Stimulated activated CD8-positive, alpha-beta memory T cell treated with anti-CD3 and anti-CD28 coated beads, Interleukin-15, amount 100 ng/mL, for 1 hour (primary cell): Measurements from ENCODE around the gene GRM3.

Source experiments
- DNase-seq: peaks from one replicate; pipeline ENCODE4 v3.0.0-alpha.2; 2020; ENCODE audit warnings: low read depth

GRM3 gene

DNA sequence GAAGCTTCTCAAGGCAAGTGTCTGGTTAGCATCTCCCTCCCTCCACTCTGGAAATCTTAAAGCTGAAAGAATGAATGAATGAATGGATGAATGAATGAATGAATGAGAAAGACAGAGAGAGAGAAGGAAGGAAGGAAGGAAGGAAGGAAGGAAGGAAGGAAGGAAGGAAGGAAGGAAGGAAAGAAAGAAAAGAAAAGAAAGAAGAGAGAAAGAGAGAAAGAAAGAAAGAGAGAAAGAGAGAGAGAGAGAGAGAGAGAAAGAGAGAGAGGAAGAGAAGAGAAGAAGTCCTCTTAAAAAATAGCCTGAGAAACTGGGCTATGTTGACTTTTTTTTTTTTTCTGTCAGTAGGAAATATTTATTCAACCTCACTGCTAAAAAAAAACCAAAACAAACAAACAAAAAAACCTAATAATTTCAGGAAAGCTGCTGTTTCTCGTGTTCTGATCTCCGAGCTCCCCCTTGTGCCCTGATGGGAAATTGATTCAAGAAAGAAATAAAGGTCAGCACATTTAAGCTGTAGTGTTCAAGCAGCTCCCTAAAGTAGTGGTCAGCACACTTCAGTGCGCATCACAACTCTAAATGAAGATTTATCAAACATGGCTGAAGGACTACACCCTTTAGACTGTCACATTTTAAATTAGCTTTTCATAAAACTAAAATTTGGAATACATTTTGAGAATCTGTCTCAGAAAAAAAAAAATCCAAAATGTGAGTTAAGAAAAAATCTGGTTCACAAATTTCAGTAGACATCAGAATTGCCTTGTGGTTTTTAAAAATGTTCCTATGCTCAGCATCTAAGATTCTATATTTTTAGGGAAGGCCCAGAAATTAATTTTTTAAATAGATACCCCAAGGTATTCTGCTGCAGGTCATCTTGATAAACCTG is 261.5 kb downstream of the GRM3 start:
- no peak for DNase-seq

DNA sequence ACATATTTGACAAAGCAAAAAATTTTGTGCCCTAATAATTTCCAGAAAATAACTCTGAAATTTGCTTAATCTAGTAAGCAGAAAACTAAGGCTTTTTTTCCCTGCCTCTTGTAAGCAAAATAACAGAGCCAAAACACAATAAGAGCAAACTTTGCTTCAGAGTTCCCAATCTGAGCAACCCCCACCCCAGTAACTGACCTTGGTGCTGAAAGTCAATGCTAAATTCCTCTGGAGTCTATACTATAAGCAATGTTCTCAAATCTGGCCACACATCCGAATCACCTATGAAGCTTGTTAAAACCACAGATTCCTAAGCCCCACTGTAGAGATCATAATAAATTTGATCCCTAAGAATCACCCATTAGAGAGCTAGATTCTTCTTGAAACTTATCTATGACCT is 265.2 kb downstream of the GRM3 start:
- DNase-seq, result no peak

DNA sequence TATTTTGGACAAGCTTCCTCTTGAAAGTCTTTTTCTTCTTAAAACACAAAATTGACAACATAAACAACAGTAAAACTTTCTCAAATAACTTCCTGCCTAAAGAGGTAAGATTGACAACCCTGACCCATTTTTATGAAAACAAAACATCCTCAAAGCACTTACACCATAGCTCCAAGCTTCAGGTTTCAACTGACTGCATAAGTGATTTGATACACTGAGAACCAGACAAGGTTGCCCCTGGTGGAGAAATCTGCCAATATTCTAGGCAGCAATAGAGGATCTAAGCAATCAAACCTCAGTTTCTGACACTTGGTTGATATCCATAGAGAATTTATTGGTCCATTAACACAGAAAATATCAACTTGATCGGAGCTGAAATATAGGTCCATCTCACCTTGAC is 267.9 kb downstream of the GRM3 start:
- DNase-seq, result no peak

DNA sequence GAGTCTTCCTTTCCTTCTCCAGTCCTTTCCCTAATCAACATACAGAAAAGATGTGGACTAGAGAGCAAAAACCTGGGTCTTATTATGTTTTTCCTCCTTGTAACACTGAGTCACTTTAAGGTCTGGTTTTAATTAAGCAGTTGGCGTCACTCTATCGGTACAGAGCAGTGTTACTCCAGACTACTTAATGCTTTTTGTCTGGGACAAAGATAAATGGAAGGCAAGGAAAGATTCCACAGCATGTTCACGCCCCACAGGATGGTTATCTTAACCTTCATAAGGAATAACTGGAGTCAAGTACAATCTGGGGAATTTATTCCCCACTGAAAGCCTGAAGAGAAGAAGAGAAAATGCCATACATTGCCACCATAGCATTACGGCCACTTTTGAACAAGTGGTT is 270.0 kb downstream of the GRM3 start:
- DNase-seq, result no peak
